GM18519 (cell line): ENCODE data around the gene MOV10.

Experiments
- ATAC-seq: cut with Tn5 transposase; IDR thresholded peaks from one replicate; pipeline ENCODE4 v1.9.1; 2021; ENCODE audit warnings: mild to moderate bottlenecking, moderate library complexity; ENCODE audit not compliant: unreplicated experiment, low FRiP score

MOV10 gene

GRCh38 chr1:112673592-112674439 is 643 bp upstream of the MOV10 start:
- no peak for ATAC-seq

GRCh38 chr1:112674986-112675727 is 698 bp downstream of the MOV10 start:
- ATAC-seq: no peak

- ATAC-seq: no peak
Observed at GRCh38 chr1:112675728-112676381, 1.4 kb downstream of the MOV10 start.

- ATAC-seq: no peak
Observed at GRCh38 chr1:112676543-112676942, 2.1 kb downstream of the MOV10 start.

GRCh38 chr1:112677501-112677900 is 3.0 kb downstream of the MOV10 start:
- ATAC-seq: no peak

GRCh38 chr1:112678605-112679004 is 4.1 kb downstream of the MOV10 start:
- ATAC-seq: no peak

GRCh38 chr1:112685913-112686312 is 11.5 kb downstream of the MOV10 start:
- ATAC-seq: no peak

GRCh38 chr1:112686417-112686816 is 12.0 kb downstream of the MOV10 start:
- no peak for ATAC-seq

GRCh38 chr1:112686835-112687234 is 12.4 kb downstream of the MOV10 start:
- no peak for ATAC-seq

- no peak for ATAC-seq
Observed at GRCh38 chr1:112687361-112687760, 12.9 kb downstream of the MOV10 start.

GRCh38 chr1:112687785-112688496 is 13.5 kb downstream of the MOV10 start:
- ATAC-seq: no peak

GRCh38 chr1:112688781-112689193 is 14.3 kb downstream of the MOV10 start:
- ATAC-seq: no peak

- no peak for ATAC-seq
Observed at GRCh38 chr1:112689196-112689841, 14.9 kb downstream of the MOV10 start.

- ATAC-seq: no peak
Observed at GRCh38 chr1:112689842-112690237, 15.4 kb downstream of the MOV10 start.

- no peak for ATAC-seq
Observed at GRCh38 chr1:112692681-112693080, 18.2 kb downstream of the MOV10 start.

- ATAC-seq: no peak
Observed at GRCh38 chr1:112693821-112694220, 19.4 kb downstream of the MOV10 start.

- no peak for ATAC-seq
Observed at GRCh38 chr1:112694363-112694929, 20.0 kb downstream of the MOV10 start.

GRCh38 chr1:112695276-112695675 is 20.8 kb downstream of the MOV10 start:
- ATAC-seq: no peak

GRCh38 chr1:112696578-112697314 is 22.3 kb downstream of the MOV10 start:
- ATAC-seq: no peak
